A673 (cell line): Measurements from ENCODE around the gene TMEM236. TPM values are rescaled to one million over a fixed set of nuclear protein-coding genes. Genes with fewer than 3 reads are reported as not detected.

Source experiments
- BruUV-seq: library from RNA; stranded (reverse); fragments of 400-500 nt; replicated peaks from 2 replicates; lab custom pipeline; 2021; lab: Mats Ljungman, UMichigan
- CTCF ChIA-PET: fragments of 300-600 bp; sonication (Branson Sonifier 250); formaldehyde crosslinking; loops from one replicate; lab custom pipeline; 2022; ENCODE audit warnings: antibody characterized with exemption; lab: Charles Lee
- POLR2A ChIA-PET: fragments of 300-600 bp; sonication (Branson Sonifier 250); formaldehyde crosslinking; loops from one replicate; lab custom pipeline; 2022; ENCODE audit warnings: antibody characterized with exemption; ENCODE audit not compliant: low non-redundant PET; lab: Charles Lee
- DNase-seq: peaks from one replicate; pipeline ENCODE4 v3.0.0-alpha.2; 2015; ENCODE audit warnings: low spot score
- H3K27ac ChIP-seq: fragments of 200-600 bp; sonication (generic); 2 replicates; pipeline ENCODE4 v1.5.1; 2016; ENCODE audit warnings: mixed run types, low read depth, mild to moderate bottlenecking, mixed read lengths, antibody characterized with exemption, low read length; ENCODE audit not compliant: poor library complexity, severe bottlenecking
- H3K27me3 ChIP-seq: fragments of 200-600 bp; sonication (generic); replicated peaks from 2 replicates; pipeline ENCODE4 v1.6.1; 2017; ENCODE audit warnings: mixed run types, low read depth, mild to moderate bottlenecking, mixed read lengths, antibody characterized with exemption, low read length; ENCODE audit not compliant: insufficient read depth, poor library complexity
- H3K36me3 ChIP-seq: fragments of 200-600 bp; sonication (generic); 2 replicates; pipeline ENCODE4 v1.6.1; 2016; ENCODE audit warnings: mixed run types, mild to moderate bottlenecking, mixed read lengths, antibody characterized with exemption, low read length; ENCODE audit not compliant: insufficient read depth, poor library complexity, severe bottlenecking
- H3K4me1 ChIP-seq: fragments of 200-600 bp; sonication (generic); 2 replicates; pipeline ENCODE4 v1.6.1; 2017; ENCODE audit warnings: mixed run types, mild to moderate bottlenecking, mixed read lengths, antibody characterized with exemption, low read length; ENCODE audit not compliant: insufficient read depth, poor library complexity, severe bottlenecking
- H3K4me3 ChIP-seq: fragments of 200-600 bp; sonication (generic); 2 replicates; pipeline ENCODE4 v1.5.1; 2016; ENCODE audit warnings: low read depth, mixed run types, mild to moderate bottlenecking, mixed read lengths, low read length; ENCODE audit not compliant: poor library complexity, severe bottlenecking
- H3K9me3 ChIP-seq: fragments of 200-600 bp; sonication (generic); 2 replicates; pipeline ENCODE4 v1.6.1; 2016; ENCODE audit warnings: mixed run types, low read depth, mild to moderate bottlenecking, mixed read lengths, antibody characterized with exemption, low read length; ENCODE audit not compliant: poor library complexity, severe bottlenecking
- CTCF ChIP-seq: fragments of 300-800, 200-600 bp; sonication (generic); conservative IDR thresholded peaks from 2 replicates; pipeline ENCODE4 v1.5.1; 2017; ENCODE audit warnings: low read depth, mild to moderate bottlenecking, antibody characterized with exemption, low read length, moderate library complexity, mixed read lengths
- EZH2 ChIP-seq: fragments of 200-600 bp; sonication (generic); IDR thresholded peaks from 2 replicates; pipeline ENCODE4 v1.6.1; 2017; ENCODE audit warnings: borderline replicate concordance, low read depth, mild to moderate bottlenecking, mixed read lengths, antibody characterized with exemption, low read length; ENCODE audit not compliant: poor library complexity, severe bottlenecking
- intact Hi-C: fragments of 100-400 bp; cut with micrococcal nuclease; formaldehyde crosslinking; loops from one replicate; pipeline ENCODE4 v1.10.0; 2022; ENCODE audit not compliant: unreplicated experiment
- total RNA-seq: library from RNA; stranded (reverse); gene quantifications from 2 replicates; pipeline ENCODE4 v1.2.3, GENCODE V29; 2021

TMEM236 gene
- total RNA-seq, 1 experiment from 2014 or later, result 0.06 TPM

DNA sequence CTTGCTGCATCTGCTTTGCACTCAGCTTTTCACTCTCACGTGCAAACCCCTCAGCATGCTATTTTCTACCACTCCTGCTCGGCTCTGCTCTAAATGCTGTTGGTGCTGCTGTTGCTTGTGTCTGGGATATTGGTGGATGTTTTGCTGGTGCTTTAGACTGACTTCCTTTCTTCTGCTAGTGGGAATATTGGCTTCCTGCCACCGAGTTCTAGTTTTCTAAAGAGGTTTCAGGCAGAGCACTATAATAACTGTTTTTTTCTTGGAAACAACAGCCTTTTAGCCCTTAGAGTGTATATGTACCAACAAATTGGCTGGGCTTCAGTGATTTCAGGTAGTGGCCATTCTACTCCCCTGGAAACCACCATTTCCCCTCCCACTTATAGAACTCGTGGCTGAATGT, 27.8 kb downstream of the TMEM236 start:
- no peak overlapping the region for H3K27ac ChIP-seq
- no peaks in the 10 kb centered on the region for H3K27me3 ChIP-seq
- no peak for DNase-seq
- no peak overlapping the region for H3K4me3 ChIP-seq
- POLR2A ChIA-PET, result interaction anchor here (0.6 kb wide), 1 partner anchor 771 kb away, joined by 5 read pairs; no protein-coding TSS in a partner anchor
- no peaks in the 10 kb centered on the region for H3K36me3 ChIP-seq
- intact Hi-C loops, result no loop called here
- TF ChIP-seq CTCF (no peak), EZH2 (no peak)
- no TSS peak for BruUV-seq
- CTCF ChIA-PET, result no interaction called here
- no peaks in the 10 kb centered on the region for H3K9me3 ChIP-seq
- H3K4me1 ChIP-seq, result peaks cover 26% of the 10 kb centered on the region

GRCh38 chr10:17780727-17781126, 28.7 kb downstream of the TMEM236 start:
- no TSS peak for BruUV-seq
- Histone ChIP-seq H3K27me3 (no peaks in the 10 kb centered on the region), H3K27ac (peak overlapping the region; percentile 24), H3K4me1 (peaks cover 36% of the 10 kb centered on the region), H3K36me3 (no peaks in the 10 kb centered on the region), H3K4me3 (no peak overlapping the region), H3K9me3 (no peaks in the 10 kb centered on the region)
- DNase-seq, result peak; percentile 51
- ChIA-PET CTCF (no interaction called here), POLR2A (no interaction called here)
- TF ChIP-seq CTCF (no peak), EZH2 (no peak)
- intact Hi-C loops, result no loop called here

DNA sequence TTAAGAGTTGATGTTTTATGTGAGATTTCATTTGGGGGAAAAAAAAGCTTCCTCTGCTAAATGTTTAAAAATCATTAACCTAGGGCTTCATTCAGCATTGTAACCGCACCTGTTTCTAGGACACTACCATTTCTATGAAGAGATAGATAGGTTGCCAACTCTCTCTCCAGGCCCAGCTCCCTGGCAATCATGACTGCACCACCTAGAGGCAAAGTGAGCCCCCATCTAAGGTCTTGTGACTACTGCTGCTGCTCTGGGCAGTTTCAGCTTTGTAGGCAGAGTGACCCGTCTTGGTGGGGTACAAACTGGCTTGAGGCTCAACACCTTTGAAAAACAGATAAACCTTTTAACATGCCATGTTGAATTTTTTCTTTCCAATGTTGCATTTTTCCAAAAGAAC, 29.9 kb downstream of the TMEM236 start:
- DNase-seq, result no peak
- ChIA-PET POLR2A (no interaction called here), CTCF (interaction anchor here (0.6 kb wide), 1 partner anchor 1966 kb away, joined by 5 read pairs; no protein-coding TSS in a partner anchor)
- intact Hi-C loops, result no loop called here
- H3K27ac ChIP-seq, result no peak overlapping the region
- no peak overlapping the region for H3K4me3 ChIP-seq
- BruUV-seq, result no TSS peak
- no peak for TF ChIP-seq EZH2
- peak; percentile 34 for TF ChIP-seq CTCF
- H3K9me3 ChIP-seq, result no peaks in the 10 kb centered on the region
- no peaks in the 10 kb centered on the region for H3K36me3 ChIP-seq
- H3K27me3 ChIP-seq, result no peaks in the 10 kb centered on the region
- peaks cover 36% of the 10 kb centered on the region for H3K4me1 ChIP-seq
